ENCODE results near the gene SOCS2.

DNA sequence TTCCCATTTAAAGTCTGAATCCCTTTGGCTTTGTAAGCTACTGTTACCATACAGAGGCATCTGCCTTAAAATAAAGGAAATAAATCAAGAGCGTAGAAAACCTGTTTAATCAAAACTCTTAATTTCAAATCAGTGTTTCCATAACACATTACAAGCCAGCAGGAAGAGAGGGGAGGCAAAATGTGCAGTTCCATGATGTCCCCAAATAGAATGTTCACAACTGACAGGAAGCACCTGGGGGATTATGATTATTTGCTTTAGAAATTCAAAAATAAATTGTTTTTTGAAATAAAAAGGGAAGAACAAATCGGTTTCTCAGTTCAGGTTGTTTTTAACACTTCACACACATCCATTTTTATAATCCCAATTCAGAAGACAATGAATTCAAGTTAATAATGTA lies 21.4 kb downstream of the SOCS2 start:
- TF ChIP-seq ZNF274 (IDR thresholded peaks at IDR 0.05; ENCODE audit: low read depth, low read length) (no peak), YY1 (IDR thresholded peaks at IDR 0.05; ENCODE audit: insufficient read depth, insufficient read length) (no peak), SUZ12 (IDR thresholded peaks at IDR 0.05; ENCODE audit: extremely low read depth, insufficient read depth, insufficient read length) (no peak)
